Small intestine (tissue), 7 donors: ENCODE measurements around the gene MS4A3. TPM values are rescaled to one million over a fixed set of nuclear protein-coding genes. Genes with fewer than 3 reads are reported as not detected.
"Not testable (repeated sequence)": the region's sequence is repeated elsewhere in the genome, so short reads cannot be mapped to it uniquely, and the experiment has no call there.

Source experiments
- DNase-seq, 2 donors: peaks; one replicate each; pipeline versions ENCODE4 v3.0.0 to v3.0.0-alpha.2; 2013
- FAIRE-seq: peaks from 2 replicates; lab custom pipeline; 2012; peaks lifted over from hg19 to GRCh38; lab: Jason Lieb, UNC
- H3K27ac ChIP-seq, 3 donors: one replicate each; pipeline ENCODE4 v1.5.1; 2013; ENCODE audit warnings: low read length in 2 of 3, mild to moderate bottlenecking in 2 of 3, control low read depth in 1 of 3, inconsistent platforms in 1 of 3, low read depth in 1 of 3, moderate library complexity in 1 of 3
- H3K27me3 ChIP-seq, 3 donors: one replicate each; pipeline ENCODE4 v1.6.1; 2013; ENCODE audit warnings: low read length in 3 of 3, inconsistent platforms in 1 of 3; ENCODE audit not compliant: control insufficient read depth in 3 of 3, insufficient read depth in 3 of 3
- H3K36me3 ChIP-seq, 3 donors: one replicate each; pipeline ENCODE4 v1.6.1; 2013; ENCODE audit warnings: low read length in 3 of 3, inconsistent platforms in 1 of 3, low read depth in 1 of 3, mild to moderate bottlenecking in 1 of 3, moderate library complexity in 1 of 3; ENCODE audit not compliant: control insufficient read depth in 3 of 3, insufficient read depth in 2 of 3
- H3K4me1 ChIP-seq, 3 donors: one replicate each; pipeline ENCODE4 v1.6.1; 2013; ENCODE audit warnings: low read length in 2 of 3, inconsistent platforms in 1 of 3, low read depth in 1 of 3, mild to moderate bottlenecking in 1 of 3, moderate library complexity in 1 of 3; ENCODE audit not compliant: control insufficient read depth in 3 of 3, insufficient read depth in 2 of 3
- H3K4me3 ChIP-seq, 3 donors: one replicate each; pipeline ENCODE4 v1.5.1; 2013; ENCODE audit warnings: low read length in 3 of 3, control low read depth in 1 of 3, inconsistent platforms in 1 of 3, low read depth in 1 of 3, mild to moderate bottlenecking in 1 of 3, moderate library complexity in 1 of 3
- H3K9me3 ChIP-seq, 2 donors: one replicate each; pipeline ENCODE4 v1.6.1; 2013; ENCODE audit warnings: low read depth in 1 of 2, low read length in 1 of 2; ENCODE audit not compliant: control insufficient read depth in 2 of 2, insufficient read depth in 1 of 2
- WGBS, 3 donors: extraction: QIAGEN DNeasy Blood & Tissue Kit; methylation state at CpG; one replicate each; pipeline ENCODE4 v1.1.7; 2013; 5-methylcytosine and 5-hydroxymethylcytosine counted together
- polyA plus RNA-seq, 4 donors: library from polyadenylated mRNA; stranded (reverse) in 3 of 4; unstranded in 1 of 4; fragments of 200-250 nt in 3 of 4; fragments of 120-200 nt in 1 of 4; gene quantifications; one replicate each; pipeline versions ENCODE4 v1.2.1 to v1.2.3, GENCODE V29; 2013
- donor health status: healthy with polysubstance abuse.
- donor health status: control.
- donor health status: control.
- donor health status: Bipolar disorder and iron deficiency.
- donor health status: healthy.

MS4A3 gene
- polyA plus RNA-seq, 4 donors, result 0.38 TPM; not detected in 3

DNA sequence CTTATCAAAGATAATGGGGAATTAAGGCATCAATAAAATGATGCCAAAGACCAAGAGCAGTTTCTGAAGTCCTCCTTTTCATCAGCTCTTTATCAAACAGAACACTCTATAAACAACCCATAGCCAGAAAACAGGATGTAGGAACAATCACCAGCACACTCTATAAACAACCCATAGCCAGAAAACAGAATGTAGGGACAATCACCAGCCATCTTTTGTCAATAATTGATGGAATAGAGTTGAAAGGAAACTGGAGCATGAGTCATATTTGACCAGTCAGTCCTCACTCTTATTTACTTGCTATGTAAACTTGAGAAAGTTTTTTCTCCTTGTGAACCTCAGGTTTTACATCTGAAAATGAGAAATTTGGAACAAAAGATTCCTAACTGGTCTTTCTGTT lies 42.0 kb downstream of the MS4A3 start:
- no peak overlapping the region for H3K4me3 ChIP-seq
- peak; percentile 31 to 66 for DNase-seq
- no peaks in the 10 kb centered on the region for H3K9me3 ChIP-seq
- H3K27ac ChIP-seq, result no peak overlapping the region
- H3K27me3 ChIP-seq, result no peaks in the 10 kb centered on the region
- no peak for FAIRE-seq
- peaks cover 0 to 2% (median 2%) of the 10 kb centered on the region in 3 donors for H3K4me1 ChIP-seq
- no peaks in the 10 kb centered on the region for H3K36me3 ChIP-seq

DNA sequence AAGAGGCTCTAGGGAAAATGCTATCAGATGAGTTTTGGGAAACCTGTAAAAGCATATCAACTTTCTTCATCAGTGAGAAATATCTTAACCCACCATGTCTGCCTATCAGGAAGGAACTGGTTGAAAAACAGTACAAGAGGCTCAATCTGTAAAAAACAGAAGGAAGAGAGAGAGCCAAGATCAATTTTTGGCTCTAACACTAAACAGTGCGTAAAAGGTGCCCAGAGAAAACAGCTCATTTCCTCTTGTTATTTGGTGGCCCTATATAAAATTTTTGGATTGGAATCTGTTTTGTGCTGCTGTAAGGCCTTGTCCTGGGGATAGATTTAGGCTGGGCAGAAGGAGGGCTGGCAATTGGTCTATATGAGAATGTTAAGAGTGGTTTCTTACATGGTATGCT lies 44.1 kb downstream of the MS4A3 start:
- Histone ChIP-seq H3K36me3 (no peaks in the 10 kb centered on the region), H3K9me3 (no peaks in the 10 kb centered on the region), H3K4me3 (no peak overlapping the region), H3K27ac (no peak overlapping the region), H3K4me1 (peaks cover 0 to 2% (median 2%) of the 10 kb centered on the region in 3 donors), H3K27me3 (no peaks in the 10 kb centered on the region)
- FAIRE-seq (no peak), DNase-seq (no peak)
- WGBS, 3 donors, result 81 to 97% (median 93%) methylated on average over 1 of the region's 1 CpG

DNA sequence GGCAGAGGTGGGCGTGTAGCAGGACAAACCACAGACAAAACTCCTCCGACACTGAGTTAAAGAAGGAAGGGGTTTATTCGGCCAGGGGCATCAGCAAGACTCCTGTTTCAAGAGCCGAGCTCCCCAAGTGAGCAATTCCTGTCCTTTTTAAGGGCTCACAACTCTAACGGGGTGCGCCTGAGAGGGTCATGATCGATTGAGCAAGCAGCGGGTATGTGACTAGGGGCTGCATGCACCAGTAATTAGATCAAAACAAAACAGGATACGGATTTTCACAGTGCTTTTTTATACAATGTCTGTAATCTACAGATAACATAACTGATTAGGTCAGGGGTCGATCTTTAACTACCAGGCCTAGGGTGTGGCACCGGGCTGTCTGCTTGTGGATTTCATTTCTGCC lies 44.9 kb downstream of the MS4A3 start:
- FAIRE-seq, H3K27ac ChIP-seq, H3K9me3 ChIP-seq, DNase-seq, H3K27me3 ChIP-seq, H3K36me3 ChIP-seq, H3K4me3 ChIP-seq, H3K4me1 ChIP-seq: not testable (repeated sequence)
- 56 to 69% (median 62%) methylated on average over 11 of the region's 11 CpGs for WGBS, 3 donors

DNA sequence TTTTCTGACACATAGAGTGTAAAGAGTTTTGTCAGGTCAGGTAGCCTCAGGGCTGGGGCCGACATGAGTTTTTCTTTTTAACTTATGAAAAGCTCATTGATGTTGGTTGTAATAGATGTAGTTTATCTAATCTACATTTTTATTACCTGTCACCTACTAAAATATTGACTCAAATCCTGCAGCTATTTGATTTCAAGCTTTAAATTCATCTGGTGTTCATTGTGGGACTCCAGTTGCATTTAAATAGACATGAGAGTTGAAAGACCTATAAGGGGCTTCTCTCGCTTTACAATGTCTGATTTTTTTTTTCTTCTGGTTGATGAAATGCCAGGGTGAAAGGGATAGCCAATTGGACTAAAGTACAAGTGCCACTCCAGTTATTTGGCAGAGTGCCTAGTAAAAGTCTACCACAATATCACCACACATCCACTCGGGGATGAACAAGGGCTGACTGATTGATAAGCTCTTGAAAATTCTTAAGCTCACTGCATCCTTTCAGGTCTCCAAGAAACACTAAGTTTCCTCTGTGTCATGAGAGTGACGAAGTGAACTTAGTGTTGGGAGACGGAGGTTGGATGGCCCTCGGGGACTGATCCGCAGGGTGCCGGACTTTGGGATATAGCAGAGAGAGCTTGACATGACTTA lies 48.1 kb downstream of the MS4A3 start:
- H3K36me3 ChIP-seq, H3K4me3 ChIP-seq, H3K27ac ChIP-seq, FAIRE-seq, H3K9me3 ChIP-seq, H3K27me3 ChIP-seq: not testable (repeated sequence)
- peaks cover 0 to 13% (median 3%) of the 10 kb centered on the region in 3 donors for H3K4me1 ChIP-seq
- WGBS, 3 donors, result 15 to 60% (median 37%) methylated on average over 8 of the region's 8 CpGs
- DNase-seq, result peak in 1 of 2 donors; percentile 43

DNA sequence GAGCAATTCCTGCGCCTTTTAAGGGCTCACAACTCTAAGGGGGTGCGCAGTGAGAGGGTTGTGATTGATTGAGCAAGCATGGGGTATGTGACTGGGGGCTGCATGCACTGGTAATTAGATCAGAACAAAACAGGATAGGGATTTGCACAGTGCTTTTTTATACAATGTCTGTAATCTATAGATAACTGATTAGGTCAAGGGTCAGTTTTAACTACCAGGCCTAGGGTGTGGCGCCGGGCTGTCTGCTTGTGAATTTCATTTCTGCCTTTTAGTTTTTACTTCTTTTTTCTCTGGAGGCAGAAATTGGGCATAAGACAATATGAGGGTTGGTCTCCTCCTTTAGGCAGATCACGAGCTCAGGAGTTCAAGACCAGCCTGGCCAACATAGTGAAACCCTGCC lies 52.2 kb downstream of the MS4A3 start:
- DNase-seq, result peak; percentile 50 to 67
- H3K36me3 ChIP-seq, H3K9me3 ChIP-seq, H3K27me3 ChIP-seq, H3K4me3 ChIP-seq, FAIRE-seq, H3K27ac ChIP-seq: not testable (repeated sequence)
- 25 to 68% (median 44%) methylated on average over 5 of the region's 5 CpGs for WGBS, 3 donors
- peaks cover 3 to 22% (median 3%) of the 10 kb centered on the region in 3 donors for H3K4me1 ChIP-seq

DNA sequence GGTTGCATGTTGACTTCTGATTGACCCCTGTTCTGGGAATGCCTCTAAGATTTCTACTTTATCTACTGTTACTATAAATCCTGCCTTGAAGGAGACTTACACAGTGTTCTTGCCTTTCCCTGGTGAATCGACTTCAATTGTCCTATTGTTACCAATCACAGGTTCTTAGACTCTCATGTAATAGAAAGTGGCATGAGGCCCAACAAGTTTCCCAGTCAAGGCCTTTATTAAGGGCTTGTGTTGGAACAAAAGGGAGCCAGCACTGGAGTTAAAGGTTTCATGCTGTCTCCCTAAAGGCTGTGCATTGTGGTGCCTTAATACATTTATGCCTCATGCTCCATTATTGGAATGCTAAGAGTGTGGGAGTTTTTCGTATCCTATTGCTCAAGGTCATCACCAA lies 55.3 kb downstream of the MS4A3 start:
- H3K9me3 ChIP-seq, result peaks cover 0 to 6% of the 10 kb centered on the region in 2 donors
- 47 to 61% (median 49%) methylated on average over 2 of the region's 2 CpGs for WGBS, 3 donors
- FAIRE-seq (no peak), DNase-seq (no peak)
- H3K4me1 ChIP-seq, result peaks cover 3 to 31% (median 3%) of the 10 kb centered on the region in 3 donors
- no peaks in the 10 kb centered on the region for H3K36me3 ChIP-seq
- no peaks in the 10 kb centered on the region for H3K27me3 ChIP-seq
- H3K4me3 ChIP-seq, result no peak overlapping the region
- no peak overlapping the region for H3K27ac ChIP-seq

DNA sequence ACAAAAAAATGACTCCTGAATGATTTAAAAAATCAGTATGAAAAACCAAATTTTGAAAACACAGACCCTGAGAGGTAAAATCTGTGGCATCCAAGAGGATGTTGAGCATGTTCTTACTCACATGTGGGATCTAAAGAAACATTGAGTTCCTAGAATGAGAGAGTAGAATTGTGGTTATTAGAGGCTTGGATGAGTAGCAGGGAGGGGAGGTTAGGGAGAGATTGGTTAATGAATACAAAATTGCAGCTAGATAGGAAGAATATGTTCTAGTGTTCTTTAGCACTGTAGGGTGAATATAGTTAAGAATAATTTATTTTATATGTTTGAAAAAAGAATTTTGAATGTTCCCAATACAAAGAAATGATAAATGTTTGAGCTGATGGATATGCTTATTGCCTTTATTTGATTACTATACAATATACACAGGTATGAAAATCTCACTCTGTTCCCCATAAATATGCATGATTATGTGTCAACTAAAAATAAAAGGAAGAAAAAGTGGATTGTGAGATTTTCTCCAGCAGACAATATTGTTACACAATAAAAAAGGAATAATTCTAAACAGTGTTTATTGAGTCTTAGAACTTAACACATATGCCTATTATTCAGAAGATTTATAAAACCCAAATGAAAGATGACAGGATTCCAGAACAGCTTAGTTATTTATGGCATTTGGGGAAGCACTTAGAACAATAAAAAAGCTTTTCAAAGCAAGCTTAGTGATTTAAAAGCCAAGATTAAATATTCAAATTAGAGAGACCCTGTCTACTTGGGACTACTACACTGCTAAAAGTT lies 60.7 kb downstream of the MS4A3 start:
- no peak overlapping the region for H3K27ac ChIP-seq
- no peak for DNase-seq
- peaks cover 0 to 17% (median 3%) of the 10 kb centered on the region in 3 donors for H3K4me1 ChIP-seq
- H3K36me3 ChIP-seq, result no peaks in the 10 kb centered on the region
- H3K9me3 ChIP-seq, result no peaks in the 10 kb centered on the region
- H3K4me3 ChIP-seq, result no peak overlapping the region
- no peaks in the 10 kb centered on the region for H3K27me3 ChIP-seq
- FAIRE-seq, result no peak

DNA sequence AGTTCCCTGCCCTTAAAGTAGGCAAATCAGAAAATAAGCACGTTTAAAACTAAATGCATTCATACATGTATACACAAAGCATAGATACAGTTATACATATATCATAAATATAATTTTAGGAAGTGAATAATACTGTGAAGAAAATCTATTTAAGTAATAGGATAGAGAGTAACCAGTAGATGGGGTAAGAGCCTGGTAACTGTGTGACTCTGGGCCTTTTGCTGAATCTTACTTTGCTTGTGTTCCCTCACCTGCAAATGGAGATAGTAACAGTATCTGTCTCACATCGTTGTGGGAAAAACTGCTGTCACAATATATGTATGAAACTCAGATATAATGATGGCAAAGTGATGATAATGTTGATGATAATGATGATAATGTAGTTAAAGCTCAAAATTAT lies 61.9 kb downstream of the MS4A3 start:
- H3K9me3 ChIP-seq, result no peaks in the 10 kb centered on the region
- no peak overlapping the region for H3K4me3 ChIP-seq
- FAIRE-seq (no peak), DNase-seq (no peak)
- H3K4me1 ChIP-seq, result peaks cover 0 to 13% (median 0%) of the 10 kb centered on the region in 3 donors
- no peaks in the 10 kb centered on the region for H3K27me3 ChIP-seq
- 50 to 68% (median 59%) methylated on average over 2 of the region's 2 CpGs for WGBS, 3 donors
- no peaks in the 10 kb centered on the region for H3K36me3 ChIP-seq
- H3K27ac ChIP-seq, result no peak overlapping the region
